GM19468 (cell line): Measurements from ENCODE around the gene ZDHHC6.
A peak's percentile ranks its signal among the peaks of the same experiment; 100 is the strongest.
"Not testable (repeated sequence)": the region's sequence is repeated elsewhere in the genome, so short reads cannot be mapped to it uniquely, and the experiment has no call there.

Experiments used
- ATAC-seq: cut with Tn5 transposase; IDR thresholded peaks from one replicate; pipeline ENCODE4 v1.9.1; 2021; ENCODE audit warnings: mild to moderate bottlenecking, moderate library complexity, moderate number of reproducible peaks; ENCODE audit not compliant: unreplicated experiment; ENCODE audit errors: extremely low read depth

The ZDHHC6 gene, protein sequence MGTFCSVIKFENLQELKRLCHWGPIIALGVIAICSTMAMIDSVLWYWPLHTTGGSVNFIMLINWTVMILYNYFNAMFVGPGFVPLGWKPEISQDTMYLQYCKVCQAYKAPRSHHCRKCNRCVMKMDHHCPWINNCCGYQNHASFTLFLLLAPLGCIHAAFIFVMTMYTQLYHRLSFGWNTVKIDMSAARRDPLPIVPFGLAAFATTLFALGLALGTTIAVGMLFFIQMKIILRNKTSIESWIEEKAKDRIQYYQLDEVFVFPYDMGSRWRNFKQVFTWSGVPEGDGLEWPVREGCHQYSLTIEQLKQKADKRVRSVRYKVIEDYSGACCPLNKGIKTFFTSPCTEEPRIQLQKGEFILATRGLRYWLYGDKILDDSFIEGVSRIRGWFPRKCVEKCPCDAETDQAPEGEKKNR

DNA sequence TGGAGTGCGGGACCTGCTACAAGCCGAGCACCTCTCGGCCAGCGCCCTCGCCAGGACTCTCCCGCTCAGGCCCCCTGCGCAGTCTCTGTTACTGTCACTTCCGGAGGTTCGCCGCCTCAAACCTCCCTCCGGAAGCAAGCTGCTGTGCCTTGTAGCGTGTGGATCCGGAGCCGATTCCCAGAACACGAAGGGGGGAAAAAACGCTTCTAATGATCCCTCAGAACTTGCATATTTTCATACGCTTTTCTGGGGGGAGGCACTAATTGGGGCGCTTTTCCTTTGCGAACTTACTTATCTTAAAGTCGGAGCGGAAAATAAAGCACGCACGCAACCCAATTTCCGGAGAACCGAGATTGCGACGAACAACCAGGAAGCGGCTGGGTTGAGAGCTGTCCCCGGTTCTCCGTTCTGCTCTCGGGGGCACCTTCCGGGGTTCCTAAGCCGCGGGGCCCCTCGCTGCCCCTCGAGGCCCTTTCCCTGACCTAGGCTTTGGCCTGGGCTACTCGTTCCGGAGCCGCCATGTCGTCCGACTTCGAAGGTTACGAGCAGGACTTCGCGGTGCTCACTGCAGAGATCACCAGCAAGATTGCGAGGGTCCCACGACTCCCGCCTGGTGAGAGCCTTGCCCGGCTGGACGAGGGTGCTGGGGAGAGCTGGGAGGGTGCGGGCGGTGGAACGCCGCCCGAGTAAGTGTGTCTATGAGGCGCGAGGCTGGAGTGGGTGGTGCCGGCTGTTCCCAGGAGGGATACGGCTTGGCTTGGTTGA is at the start of gene ZDHHC6, which contains the start of gene VTI1A:
ZDHHC6 (minus strand) TSS at position 60 of the 765 bp plus-strand sequence. CDS start 1,478 bp downstream, outside the sequence.
VTI1A (plus strand) TSS at position 361 of the 765 bp plus-strand sequence; CDS start at position 520, 159 bp downstream.
- ATAC-seq = peak; percentile 91

DNA sequence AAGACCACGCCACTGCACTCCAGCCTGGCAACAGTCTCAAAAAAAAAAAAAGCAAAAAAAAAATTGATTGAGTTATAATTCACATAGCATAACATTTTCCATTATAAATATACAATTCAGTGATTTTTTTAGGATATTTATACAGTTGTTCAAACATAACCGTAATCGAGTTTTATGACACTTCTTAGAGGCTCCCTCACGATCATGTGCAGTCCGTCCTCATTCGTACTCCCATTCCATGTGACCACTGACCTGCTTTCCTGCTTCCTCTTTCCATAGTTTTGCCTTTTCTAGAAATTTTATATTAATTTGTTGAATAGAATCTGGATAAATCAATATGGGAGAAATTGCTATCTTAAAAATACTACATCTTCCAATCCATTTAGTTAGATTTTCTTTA is 46.0 kb upstream of the ZDHHC6 start:
- ATAC-seq = no peak

DNA sequence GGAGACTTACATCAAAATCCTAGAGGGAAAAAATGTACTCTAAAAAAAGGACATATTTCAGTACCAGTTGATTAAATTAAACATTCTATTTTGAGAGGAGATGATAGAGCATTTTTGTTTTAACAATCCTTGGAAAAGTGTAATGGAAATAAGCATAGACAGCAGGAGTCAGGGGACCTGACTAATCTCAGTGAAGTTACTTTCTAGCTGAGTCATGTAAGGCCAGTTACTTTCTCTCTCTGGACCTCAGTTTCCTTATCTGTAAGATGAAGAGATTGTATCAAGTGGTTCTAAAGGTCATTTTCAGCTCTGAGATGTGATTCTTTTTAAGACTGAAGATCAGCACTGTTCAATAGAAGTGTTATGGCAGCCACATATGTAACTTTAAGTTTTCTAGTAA is 44.4 kb upstream of the ZDHHC6 start:
- no peak for ATAC-seq

DNA sequence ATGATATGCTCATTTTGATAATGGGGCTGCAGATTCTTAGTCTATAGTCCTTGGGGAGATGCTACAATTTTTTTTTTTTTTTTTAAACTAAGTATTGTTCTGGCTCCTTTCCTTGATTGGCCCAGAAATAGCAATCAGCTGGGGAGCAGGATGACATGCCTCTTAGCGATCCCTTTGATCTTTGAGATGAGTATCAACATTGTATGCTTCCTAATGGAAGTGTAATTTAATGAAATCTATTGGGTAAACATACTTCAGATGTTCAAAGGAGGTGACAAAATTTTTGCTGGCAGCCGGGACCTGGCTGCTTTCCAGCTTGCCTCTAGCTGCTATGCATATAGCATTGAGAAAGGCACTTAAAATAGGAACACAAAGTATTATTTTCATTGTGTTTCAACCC is 43.8 kb upstream of the ZDHHC6 start:
- no peak for ATAC-seq

DNA sequence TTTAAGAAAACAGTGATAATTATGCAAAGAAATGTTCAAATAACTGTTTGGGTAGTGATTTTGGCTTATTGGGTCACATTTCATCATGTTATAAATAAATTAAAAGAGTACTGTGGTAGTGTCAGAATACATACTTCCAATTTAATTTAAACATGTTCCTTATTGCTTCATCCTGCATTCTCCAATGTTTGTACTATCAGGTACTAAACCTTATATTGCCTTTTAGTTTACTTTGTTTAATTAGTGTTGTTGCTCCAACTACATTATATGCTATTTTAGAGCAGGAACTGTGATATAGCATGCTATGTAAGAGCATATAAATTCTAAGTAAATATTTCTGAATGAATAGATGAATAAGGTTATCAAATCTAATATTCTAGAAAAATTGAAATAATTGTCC is 41.2 kb upstream of the ZDHHC6 start:
- no peak for ATAC-seq

DNA sequence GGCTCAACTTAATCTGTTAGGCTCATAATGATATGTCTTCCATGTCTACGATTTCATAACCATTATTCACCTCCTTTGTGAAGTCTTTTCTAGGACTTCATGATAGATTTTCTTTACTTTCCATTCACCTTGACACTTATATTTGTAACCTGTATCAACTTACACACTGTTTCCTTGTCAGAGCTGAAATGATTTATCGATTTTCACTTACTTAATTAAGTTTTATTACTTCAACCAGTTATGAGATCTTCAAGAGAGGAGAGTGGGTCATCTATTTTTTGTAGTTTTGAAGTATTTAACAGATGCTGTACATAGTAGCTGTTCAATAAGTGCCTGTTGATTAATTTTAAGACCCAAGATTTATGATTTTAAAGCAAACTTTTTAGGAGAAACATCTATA is 37.7 kb upstream of the ZDHHC6 start:
- ATAC-seq = no peak

DNA sequence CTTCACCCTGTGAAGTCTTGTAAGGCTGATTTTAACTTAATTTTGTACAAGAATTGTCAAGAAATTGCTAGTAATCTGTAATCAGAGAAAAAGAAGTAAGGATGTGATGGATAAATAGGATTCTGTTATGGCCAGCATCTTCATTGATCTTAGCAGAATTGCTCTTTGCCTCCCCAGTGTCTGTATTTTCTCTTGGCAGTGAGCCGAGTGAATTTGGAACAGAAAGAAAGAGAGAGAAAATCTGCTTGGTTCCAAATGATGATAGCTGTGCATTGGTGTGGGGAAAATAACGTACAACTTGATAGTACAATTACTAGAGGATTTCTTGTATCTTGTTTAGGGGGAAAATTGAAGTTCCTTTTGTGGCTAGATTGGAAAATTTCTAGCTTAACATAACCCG is 34.9 kb upstream of the ZDHHC6 start:
- ATAC-seq = no peak

DNA sequence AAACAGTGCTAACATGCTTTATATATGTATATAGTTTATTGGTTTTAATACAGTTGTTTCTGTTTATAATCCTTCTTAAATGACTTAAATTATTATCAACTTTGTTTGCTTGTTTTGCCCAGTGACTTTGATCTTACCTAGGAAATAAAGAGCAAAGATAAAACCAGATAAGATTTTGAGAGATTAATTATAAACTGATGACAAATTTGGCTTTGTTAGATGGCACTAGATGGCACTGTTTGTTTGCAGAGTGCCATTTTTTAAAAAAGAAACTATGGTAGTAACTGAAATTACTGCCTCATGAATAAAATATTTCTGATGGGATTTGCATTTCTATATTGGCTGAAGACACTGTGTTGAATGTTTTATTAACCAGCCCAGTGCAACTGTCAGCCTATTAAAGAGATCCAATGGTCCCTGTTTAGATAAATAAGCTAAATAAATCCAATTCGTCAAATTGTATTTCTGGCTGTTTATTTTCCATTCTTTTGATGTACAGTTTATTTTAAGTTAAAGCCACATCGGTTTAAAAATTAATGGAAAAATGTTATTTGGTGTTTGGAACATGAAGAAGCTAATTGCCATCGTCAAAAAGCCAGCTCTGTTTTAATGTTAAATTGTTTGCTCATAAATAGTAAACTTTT is 29.0 kb upstream of the ZDHHC6 start:
- no peak for ATAC-seq

DNA sequence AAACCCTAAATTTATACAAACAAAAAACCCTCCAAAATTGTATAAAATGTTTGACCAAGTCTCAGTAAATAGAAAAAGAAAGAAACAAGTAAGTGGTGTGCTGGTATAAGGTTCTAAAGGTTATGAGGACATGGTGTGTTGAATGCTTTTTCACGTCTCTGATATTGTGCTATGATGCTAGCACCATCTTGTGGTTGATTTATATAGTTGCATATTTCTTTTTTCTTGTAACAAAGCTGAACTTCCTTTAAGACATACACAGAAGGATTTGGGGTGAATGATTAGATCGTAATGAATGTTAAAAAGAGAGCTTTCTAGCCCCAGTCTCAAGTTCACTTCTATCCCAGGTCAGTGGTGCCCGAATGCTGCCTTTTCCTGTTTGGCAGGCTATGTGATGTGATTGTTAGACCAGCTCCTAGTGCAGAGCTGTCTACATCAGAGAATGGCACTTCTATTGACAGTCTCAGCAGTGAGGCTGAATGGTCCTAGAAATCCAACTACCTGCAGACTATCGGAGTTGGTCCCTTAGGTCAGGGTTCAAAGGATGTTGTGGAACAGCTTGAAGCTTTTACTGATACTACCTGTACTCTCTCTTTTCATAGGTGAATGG is 25.3 kb upstream of the ZDHHC6 start:
- ATAC-seq = peak; percentile 44

DNA sequence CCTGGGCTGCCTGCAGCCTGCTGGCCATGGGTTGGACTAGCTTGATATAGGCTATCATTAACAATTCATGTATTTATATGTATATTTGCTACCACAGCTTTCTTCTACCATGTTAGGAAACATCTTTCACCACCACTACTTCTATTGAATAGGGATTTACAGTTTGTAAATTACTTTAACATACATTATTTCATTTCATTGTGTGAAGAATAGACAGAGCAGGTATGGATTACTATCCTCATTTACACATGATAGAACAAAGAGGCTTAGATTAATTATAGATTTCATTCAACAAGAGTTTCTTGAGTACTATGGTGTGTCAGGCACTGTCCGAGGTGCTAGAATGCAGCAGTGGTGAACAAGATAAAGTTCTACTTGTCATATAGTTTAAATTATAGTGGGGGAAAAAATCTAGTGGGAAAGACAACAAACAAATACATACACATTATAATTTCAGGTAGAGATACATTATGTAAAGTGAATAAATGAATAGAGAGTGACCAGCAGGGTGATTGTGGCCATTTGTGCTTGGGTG is 20.9 kb upstream of the ZDHHC6 start:
- no peak for ATAC-seq

DNA sequence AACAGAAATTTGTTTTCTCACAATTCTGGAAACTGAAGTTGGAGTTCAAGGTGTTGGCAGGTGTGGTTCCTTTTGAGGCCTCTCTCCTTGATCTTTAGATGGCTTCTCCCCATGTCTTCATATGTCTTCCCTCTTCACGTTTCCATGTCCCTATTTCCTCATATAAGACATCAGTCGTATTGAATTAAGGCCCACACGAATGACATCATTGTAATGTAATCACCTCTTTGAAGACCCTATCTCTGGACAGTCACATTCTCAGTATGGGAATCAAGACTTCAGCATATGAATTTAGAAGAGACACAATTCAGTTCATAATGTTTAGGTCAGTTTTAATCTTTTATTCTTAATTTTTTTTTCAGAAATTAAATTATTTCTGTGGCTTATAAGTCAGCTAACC is 20.1 kb upstream of the ZDHHC6 start:
- no peak for ATAC-seq

DNA sequence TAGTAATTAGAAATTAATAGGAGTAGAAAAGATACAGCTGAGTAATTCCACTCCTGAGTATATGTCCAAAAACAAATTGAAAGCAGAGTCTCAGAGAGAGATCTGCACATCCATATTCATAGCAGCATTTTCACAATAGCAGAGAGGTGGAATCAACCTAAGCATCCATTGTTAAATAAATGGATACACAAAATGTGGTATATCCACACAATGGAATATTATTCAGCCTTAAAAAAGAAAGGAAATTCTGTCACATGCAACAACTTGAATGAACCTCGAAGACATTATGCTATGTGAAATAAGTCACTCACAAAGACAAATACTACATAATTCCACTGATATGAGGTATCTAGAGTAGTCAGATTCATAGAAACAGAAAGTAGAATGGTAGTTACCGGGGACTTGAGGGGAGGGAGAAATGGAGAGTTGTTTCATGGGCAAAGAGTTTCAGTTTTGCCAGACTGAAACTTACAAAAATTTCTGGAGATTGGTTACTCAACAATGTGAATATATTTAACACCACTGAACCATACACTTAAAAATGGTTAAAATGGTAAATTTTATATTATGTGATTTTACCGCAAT is 18.7 kb upstream of the ZDHHC6 start:
- ATAC-seq = no peak

DNA sequence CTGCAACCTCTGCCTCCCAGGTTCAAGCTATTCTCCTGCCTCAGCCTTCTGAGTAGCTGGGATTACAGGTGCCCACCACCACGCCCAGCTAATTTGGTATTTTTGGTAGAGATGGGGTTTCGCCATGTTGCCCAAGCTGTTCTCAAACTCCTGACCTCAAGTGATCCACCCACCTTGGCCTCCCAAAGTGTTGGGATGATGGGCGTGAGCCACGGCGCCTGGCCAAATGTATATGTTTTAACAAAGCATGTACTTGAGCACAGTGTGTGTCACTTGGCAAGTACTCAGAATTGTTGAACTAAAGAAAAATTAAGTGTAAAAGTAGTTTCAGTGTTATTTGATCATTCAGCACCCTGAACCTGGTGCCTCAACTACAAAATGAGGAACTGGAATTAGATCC is 17.4 kb upstream of the ZDHHC6 start:
- ATAC-seq = not testable (repeated sequence)

DNA sequence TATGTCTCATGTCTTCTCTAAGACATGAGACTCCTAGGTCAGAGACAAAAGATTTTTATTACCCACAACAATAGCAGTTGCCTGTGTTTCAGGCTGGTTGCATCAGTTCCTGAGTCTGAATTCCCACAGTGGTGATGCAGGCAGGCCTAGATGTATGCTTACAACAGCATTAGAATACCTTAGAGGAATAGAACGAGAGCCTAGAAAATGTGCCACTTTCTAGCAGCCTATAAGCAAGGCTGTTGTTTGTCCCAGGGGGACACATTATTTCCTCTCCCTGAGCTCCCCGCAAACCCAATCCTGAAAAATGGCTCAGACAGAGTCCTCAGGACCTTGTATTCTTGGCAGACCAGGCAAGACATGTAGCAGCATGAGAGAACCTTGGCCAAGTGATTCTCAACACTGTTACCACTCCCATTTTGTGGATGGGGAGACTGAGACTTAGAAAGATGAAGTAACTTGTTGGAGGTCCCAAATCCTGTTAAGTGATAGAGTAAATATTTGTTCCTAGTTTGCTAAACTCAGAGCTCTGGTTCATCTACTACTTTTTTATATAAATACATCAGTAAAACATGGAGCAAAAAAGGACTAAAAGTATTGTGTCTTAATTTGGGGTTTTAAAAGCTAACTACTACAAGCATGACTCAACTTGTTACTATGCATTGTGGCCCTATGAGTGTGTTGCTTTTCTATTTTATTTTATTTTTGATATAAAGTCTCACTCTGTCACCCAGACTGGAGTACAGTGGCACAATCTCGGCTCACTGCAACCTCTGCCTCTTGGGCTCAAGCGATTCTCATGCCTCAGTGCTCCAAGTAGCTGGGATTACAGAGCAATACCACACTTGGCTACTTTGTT is 14.5 kb upstream of the ZDHHC6 start:
- ATAC-seq = no peak

DNA sequence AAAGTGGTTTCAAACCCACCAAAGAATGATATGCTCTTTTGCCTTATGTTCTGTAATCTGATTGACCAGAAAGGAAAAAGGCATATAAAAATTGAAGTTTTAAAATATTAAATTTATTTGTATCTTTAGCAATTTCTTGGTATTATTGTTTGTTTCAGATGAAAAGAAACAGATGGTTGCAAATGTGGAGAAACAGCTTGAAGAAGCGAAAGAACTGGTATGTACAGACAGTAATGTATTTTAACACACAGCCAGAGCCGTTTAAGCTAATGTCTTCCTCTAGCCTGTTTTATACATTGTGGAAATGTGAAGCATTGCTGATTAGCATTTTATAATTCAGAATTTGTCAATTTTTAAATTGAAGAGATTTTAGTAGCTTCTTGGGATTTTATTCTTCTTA is 13.7 kb upstream of the ZDHHC6 start:
- ATAC-seq = no peak

DNA sequence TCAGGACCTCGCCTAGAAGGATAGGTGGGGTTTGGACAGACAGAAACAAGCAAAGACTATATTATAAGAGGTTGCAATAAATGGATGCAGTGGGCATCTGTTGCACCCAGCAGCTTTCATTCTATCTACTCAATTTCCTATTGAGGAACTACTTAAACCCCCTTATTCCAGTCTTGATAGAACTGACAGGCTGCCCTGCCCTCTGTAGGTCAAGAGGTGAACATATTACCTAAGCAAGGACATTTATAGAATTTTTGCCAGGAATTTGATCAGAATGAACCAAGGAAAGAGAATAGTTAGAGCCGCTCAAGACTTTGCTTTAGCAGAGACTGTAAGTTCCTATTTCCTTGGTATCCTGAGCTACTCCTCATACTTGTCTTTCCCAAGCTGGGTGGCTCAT is 9.8 kb upstream of the ZDHHC6 start:
- no peak for ATAC-seq

DNA sequence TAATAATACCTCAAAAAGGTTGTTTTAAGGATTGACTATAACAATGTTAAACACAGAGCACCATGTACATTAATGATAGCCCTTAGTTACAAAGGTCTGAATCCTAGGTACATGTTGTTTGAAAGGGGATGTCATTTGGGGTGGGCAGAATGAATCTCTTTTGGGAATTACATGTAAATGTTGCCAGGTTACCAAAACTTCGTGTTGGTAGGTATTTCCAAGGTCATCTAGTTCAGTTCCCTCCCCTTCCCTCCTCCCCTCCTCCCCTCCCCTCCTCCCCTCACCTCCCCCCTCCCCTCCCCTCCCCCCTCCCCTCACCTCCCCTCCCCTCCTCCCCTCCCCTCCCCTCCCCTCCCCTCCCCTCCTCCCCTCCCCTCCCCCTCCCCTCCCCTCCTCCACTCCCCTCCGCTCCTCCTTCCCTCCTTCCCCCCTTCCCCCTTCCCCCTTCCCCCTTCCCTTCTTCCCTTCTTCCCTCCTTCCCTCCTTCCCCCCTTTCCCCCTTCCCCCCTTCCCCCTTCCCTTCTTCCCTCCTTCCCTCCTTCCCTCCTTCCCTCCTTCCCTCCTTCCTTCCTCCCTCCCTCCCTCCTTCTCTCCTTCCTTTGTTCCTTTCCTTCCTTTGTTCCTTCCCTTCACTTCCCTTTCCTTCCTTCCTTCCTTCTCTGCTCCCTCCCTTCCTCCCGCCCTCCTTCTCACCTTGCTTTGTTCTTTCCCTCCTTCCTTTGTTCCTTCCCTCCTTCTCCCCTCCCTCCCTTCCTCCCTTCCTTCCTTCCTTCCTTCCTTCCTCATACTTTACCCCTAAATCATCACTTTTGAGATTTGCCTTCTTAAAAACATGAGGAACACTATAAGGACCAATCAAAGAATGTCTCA is 8.4 kb upstream of the ZDHHC6 start:
- ATAC-seq = no peak

DNA sequence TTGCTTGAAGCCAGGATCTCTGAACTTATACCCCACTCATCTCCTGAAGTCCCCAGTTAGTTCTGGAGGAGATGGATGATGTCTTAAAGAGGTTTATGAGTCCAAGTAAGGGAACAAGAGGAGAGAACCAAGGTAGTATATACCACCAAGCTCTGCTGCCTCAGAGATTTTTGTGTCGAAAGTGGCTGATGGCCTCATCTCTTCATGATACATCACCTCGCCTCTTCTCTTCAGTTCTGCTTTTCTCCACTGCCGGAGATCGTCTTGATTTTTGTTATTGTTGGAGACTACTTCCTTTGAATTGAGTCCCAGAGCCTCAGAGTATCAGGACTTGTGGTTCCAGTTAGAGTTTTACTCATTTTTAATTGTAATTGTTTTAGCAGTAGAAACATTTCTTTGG is 2.2 kb upstream of the ZDHHC6 start:
- no peak for ATAC-seq
